HG03095 (cell line): ENCODE data around the gene FABP7.
"Not testable (repeated sequence)": the region's sequence is repeated elsewhere in the genome, so short reads cannot be mapped to it uniquely, and the experiment has no call there.

ENCODE experiments used
- ATAC-seq: cut with Tn5 transposase; IDR thresholded peaks from one replicate; pipeline ENCODE4 v1.9.1; 2021; ENCODE audit warnings: moderate library complexity; ENCODE audit not compliant: unreplicated experiment

Gene FABP7

GRCh38 chr6:122779667-122780066, at the start of gene FABP7:
Gene FABP7, plus strand, starts transcription at chr6:122779716. Its CDS starts 79 bp downstream, at chr6:122779795.
- no peak for ATAC-seq

- no peak for ATAC-seq
Measured at GRCh38 chr6:122730334-122730733, 49.2 kb upstream of the FABP7 start.

GRCh38 chr6:122730775-122731386, 48.6 kb upstream of the FABP7 start:
- no peak for ATAC-seq

- no peak for ATAC-seq
Measured at GRCh38 chr6:122733259-122733658, 46.3 kb upstream of the FABP7 start.

GRCh38 chr6:122734529-122735395, 44.8 kb upstream of the FABP7 start:
- ATAC-seq: no peak

- ATAC-seq: no peak
Measured at GRCh38 chr6:122735582-122735981, 43.9 kb upstream of the FABP7 start.

- no peak for ATAC-seq
Measured at GRCh38 chr6:122736163-122736562, 43.4 kb upstream of the FABP7 start.

GRCh38 chr6:122736616-122737015, 42.9 kb upstream of the FABP7 start:
- ATAC-seq: no peak

GRCh38 chr6:122740091-122740490, 39.4 kb upstream of the FABP7 start:
- no peak for ATAC-seq

- no peak for ATAC-seq
Measured at GRCh38 chr6:122740936-122741335, 38.6 kb upstream of the FABP7 start.

GRCh38 chr6:122744247-122744646, 35.3 kb upstream of the FABP7 start:
- not testable (repeated sequence) for ATAC-seq

GRCh38 chr6:122744856-122745255, 34.7 kb upstream of the FABP7 start:
- not testable (repeated sequence) for ATAC-seq

GRCh38 chr6:122746688-122747087, 32.8 kb upstream of the FABP7 start:
- ATAC-seq: no peak

GRCh38 chr6:122747573-122747972, 31.9 kb upstream of the FABP7 start:
- no peak for ATAC-seq

- not testable (repeated sequence) for ATAC-seq
Measured at GRCh38 chr6:122748945-122749344, 30.6 kb upstream of the FABP7 start.

GRCh38 chr6:122749451-122750050, 30.0 kb upstream of the FABP7 start:
- ATAC-seq: no peak

GRCh38 chr6:122751326-122751725, 28.2 kb upstream of the FABP7 start:
- peak; percentile 88 for ATAC-seq

- no peak for ATAC-seq
Measured at GRCh38 chr6:122752459-122752858, 27.1 kb upstream of the FABP7 start.

- no peak for ATAC-seq
Measured at GRCh38 chr6:122753000-122753687, 26.4 kb upstream of the FABP7 start.

- no peak for ATAC-seq
Measured at GRCh38 chr6:122753688-122754056, 25.8 kb upstream of the FABP7 start.

- no peak for ATAC-seq
Measured at GRCh38 chr6:122754191-122754731, 25.3 kb upstream of the FABP7 start.
